HK-2 (cell line): ENCODE measurements around the gene NEU1.
"Not testable (repeated sequence)": the region's sequence is repeated elsewhere in the genome, so short reads cannot be mapped to it uniquely, and the experiment has no call there.

ENCODE experiments used
- DNase-seq: peaks from one replicate; pipeline ENCODE4 v3.0.0-alpha.2; 2018; ENCODE audit not compliant: unreplicated experiment

Gene NEU1

DNA sequence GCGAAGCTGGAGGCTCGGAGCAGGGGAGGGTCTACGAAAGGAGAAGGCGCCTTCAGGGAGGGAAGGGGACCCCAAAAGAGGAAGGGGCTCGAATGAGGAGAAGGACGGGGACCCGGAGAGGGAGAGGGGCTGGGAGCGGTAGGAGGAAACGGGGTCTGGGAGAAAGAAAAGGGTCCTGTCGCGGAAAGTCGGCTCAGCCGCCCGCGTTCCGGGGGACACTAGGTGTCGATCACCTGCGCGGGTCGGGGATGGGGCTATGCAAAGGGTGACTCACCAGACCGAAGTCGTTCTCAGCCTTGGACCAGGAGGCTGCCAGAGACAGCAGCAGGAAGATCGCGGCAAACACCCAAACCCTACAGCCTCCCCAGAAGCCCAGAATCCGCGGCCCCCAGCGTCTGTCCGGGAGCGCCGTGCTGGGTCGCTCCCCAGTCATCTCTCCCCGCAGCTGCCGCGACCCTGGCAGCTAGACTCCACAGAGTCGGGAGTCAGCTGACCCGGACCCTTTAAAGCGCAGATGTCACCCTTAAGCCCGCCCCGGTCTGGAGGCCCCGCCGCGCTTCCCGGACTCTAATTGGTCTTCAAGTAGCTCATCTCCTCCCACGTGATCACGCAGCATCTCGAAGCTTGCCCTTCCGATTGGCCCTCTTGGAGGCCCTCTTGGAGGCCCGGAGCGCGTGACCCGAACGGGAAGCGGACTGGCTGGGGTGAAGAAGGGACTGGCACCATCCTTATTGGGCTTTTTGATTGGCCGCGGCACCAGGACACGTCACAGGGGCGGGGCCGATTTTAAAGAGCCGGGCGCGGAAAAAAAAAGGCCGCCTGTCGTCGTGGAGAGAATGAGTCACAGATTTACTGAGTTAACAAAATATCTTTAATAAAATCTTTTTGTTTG is at the start of gene NEU1:
Gene NEU1, minus strand, starts transcription at position 478 of the 892 bp plus-strand sequence. Its CDS starts 45 bp downstream, at position 433.
- DNase-seq, result peak; percentile 100

DNA sequence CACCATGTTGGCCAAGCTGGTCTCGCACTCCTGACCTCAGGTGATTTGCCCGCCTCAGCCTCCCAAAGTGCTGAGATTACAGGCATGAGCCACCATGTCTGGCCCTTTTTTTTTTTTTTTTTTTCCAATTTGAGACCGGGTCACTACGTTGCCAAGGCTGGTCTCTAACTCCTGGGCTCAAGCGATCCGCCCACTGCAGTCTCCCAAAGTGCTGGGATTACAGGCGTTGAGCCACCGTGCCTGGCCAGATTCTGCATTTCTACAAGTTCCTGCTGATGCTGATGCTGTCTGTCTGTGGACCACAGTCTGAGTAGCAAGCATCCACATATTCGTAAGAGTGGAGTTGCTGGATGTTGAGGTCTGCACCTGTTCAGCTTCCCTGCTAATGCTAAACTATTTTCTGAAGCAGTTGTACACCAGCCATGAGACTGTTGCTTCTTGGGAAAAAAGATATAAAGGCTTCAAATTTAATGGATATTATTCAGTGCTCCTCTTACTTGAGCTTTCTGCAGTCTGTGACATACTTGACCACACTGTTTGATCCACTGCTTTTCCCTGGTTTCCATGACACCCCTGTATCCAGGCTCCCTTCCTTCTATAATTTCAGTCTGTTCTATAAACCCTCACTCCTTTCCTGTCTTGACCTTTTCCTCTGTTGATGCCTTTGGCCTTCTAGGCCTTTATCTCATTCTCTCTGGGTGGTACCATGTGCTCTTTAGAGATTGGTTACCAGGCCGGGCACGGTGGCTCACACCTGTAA is 49.4 kb upstream of the NEU1 start:
- DNase-seq, result no peak

DNA sequence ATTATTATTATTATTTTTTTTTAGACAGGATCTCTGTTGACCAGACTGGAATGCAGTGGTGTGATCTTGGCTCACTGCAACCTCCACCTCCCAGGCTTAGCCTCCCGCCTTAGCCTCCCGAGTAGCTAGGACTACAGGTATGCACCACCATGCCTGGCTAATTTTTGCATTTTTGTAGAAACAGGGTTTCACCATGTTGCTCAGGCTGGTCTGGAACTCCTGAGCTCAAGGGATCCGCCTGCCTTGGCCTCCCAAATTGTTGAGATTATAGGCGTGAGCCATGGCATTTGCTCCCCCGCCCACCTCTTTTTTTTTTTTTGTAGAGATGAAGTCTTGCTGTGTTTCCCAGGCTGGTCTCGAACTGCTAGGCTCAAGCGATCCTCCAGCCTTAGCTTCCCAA is 46.7 kb upstream of the NEU1 start:
- DNase-seq, result not testable (repeated sequence)

DNA sequence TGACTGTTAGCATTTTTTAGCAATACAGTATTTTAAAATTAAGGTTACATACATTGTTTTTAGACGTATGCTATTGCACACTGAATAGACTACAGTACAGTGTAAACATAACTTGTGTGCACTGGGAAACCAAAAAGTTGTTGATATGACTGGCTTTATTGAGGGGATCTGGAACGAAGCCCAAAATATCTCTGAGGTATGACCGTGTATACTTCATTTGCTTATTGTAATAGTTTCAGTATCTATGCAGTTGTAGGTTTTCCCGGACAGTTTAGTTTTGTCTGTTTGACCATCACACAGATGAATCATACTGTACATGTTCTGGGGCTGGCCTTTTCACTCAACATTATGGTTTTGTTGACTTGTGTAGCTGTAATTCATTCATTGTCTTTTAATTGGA is 46.2 kb upstream of the NEU1 start:
- no peak for DNase-seq

DNA sequence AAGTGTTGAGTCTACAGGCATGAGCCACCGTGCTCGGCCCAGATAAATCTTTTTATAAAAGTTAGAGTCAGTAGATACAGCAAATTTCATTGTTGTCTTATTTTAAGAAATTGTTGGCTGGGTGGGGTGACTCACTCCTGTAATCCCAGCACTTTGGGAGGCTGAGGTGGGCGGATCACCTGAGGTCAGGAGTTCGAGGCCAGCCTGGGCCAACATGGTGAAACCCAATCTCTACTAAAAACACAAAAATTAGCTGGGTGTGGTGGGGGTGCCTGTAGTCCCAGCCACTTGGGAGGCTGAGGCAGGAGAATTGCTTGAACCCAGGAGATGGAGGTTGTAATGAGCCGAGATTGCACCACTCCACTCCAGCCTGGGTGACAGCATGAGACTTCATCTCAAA is 45.6 kb upstream of the NEU1 start:
- not testable (repeated sequence) for DNase-seq

DNA sequence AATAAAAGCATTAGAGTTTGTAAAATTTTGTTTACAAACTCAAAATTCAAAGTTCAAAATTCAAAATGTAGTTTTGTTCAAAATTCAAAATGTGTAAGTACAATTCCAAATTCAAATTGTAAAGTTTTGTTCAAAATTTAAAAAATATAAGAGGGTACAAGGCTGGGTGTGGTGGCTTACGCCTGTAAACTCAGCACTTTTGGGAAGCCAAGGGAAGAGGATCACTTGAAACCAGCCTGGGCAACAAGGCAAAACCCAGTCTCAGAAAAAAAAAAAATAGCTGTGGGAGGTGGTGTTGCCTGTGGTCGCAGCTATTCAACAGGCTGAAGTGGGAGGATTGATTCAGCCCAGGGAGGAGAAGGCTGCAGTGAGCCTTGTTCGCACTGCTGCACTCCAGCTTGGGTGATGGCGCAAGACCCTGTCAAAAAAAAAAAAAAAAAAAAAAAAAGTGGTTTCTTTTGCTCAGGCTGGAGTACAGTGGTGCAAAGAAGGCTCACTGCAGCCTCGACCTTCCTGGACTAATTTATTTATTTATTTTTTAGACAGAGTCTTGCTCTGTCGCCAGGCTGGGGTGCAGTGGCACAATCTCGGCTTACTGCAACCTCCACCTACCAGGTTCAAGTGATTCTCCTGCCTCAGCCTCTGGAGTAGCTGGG is 44.7 kb upstream of the NEU1 start:
- peak; percentile 45 for DNase-seq

DNA sequence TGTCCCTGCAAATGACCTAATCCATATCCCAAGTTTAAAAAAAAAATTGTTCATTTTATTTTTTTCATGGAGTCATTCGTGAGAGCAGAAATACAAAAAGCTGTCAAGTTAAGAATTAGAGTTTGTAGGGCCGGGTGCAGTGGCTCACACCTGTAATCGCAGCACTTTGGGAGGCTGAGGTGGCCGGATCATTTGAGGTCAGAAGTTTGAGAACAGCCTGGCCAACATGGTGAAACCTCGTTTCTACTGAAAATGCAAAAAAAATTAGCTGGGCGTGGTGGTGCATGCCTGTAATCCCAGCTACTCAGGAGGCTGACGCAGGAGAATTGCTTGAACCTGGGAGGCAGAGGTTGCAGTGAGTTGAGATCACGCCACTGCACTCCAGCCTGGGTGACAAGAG is 44.1 kb upstream of the NEU1 start:
- DNase-seq, result not testable (repeated sequence)

DNA sequence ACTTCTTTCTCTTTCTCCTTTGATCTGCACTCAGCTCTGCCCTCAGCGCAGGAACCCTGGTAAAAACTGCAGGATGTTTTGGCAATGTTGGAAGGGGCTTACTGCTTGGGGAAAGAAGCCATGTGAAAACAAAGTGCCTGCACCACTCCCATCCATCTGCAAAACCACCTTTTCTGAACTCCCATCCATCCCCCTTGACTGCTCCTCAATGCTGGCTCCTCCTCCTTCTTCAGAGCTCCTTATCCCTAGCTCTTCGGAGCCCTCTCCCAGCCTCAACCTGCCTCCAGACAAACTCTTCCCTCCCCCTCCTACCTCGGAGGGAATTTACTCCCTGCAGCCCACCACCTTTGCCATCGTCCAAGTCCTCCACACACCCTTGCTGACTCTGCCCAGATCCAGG is 43.5 kb upstream of the NEU1 start:
- DNase-seq, result no peak

DNA sequence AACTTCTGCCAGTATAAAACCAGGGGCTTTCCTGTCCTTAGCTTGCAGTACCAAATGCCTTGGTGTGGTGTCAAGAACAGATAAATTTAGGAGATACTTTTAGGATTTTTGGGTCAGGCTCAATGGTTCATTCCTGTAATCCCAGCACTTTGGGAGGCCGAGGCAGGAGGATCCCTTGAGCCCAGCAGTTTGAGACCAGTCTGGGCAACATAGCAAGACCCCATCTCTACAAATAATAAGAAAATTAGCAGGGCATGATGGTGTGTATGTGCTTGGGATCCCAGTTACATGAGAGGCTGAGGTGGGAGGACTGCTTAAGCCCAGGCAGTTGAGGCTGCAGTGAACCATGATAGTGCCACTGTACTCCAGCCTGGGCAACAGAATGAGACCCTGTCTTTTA is 42.4 kb upstream of the NEU1 start:
- no peak for DNase-seq

DNA sequence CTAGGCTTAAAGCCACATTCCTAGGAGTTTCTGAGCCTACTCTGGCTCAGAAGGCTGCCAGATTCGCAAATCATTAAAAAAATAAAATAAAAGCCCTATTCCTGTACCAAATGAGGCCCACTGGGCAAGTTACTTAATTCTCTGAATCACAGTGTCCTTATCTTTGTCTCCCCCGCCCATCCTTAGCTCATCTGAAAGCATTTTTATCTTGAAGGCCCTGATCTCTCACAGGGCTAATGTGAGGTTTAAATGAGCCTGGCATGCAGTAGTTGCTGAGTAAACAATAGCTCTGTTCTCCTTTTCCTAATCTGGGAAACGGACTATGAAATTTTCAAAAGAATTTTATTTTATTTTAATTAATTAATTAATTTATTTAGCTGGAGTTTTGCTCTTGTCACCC is 41.3 kb upstream of the NEU1 start:
- no peak for DNase-seq

DNA sequence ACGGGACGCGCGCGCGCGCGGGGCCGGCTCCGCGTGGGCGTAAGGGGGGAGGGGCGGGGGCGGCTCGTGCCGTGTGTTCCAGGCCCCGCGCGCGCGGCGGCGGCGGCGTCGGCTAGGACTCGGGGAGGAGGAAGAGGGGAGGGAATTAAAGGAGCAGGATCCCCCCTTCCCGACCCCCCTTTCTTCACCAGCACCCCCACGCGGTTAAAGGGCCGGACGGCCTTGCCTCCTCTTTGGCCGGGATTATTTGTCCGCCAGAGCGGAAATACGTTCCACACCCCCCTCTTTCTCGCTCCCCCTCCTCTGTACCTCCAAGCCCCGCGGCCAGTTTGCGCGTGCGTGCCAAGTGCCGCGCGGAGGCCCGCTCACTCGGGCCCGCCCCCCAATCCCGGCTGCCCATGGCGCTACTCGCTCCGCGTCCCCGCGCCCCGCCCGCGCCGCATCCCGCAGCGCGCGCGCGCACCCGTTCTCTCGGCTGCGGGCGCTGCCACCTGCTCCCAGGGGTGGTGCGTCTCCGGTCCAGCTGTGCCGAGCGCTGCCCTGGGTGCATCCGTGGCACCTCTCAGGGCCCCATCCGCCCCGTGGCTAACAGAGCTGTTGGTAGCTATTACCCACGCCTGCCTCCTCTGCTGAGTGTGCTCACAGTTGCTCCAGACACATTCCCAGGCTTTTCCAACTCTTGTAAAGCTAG is 39.5 kb upstream of the NEU1 start, which contains the start of gene ZBTB12:
Gene ZBTB12, minus strand, starts transcription at position 134 of the 691 bp plus-strand sequence. CDS start 781 bp downstream, outside the sequence.
- peak; percentile 86 for DNase-seq

DNA sequence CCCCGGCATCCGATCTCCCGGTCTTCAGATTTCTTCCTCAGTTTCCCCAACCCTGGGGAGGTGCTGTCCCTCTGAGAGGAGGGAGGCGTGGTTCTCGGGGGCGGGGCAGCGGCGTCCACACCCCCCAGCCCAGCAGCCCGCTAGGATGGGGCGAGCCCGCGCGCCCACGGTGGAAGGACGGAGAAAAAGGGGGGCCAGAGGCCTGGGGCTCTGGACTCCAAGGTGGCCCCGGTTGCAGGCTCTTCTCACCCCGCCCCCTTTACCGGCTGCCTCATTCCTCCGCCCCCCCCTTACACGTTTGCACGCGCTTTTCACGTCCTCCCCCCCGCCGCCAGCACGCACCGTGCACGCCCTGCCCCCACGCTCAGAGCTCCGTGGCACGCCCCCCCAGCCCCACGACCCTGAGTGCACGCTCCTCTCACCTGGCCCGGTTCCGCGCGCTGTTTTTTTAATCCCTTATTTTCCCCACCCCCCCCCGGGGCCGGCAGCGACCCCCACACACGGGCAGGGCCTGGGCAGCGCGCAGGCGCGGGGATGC is 38.9 kb upstream of the NEU1 start:
- no peak for DNase-seq

DNA sequence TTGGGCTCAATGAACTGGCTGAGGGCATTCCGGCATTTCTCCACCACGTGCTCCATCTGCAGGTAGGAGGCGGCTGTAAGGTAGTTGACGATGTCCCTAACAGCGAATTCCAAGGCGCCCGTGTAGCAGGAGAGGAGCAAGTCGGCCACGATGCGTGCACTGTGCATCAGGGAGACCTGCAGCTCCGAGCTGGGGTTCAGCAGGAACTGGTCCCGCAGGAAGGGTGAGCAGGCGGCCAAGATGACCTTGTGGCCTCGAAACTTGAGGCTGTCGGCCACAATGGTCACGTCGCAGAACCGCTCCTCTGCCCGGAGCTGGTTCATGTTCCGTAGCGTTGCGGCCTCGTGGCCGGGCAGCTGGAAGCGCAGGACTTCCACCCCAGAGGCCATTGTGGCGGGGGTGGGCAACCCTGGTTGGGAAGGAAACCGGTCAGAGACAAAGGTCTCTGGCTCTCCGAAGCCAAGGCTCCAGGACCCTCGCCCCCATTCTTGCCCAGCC is 38.3 kb upstream of the NEU1 start:
- DNase-seq, result no peak

DNA sequence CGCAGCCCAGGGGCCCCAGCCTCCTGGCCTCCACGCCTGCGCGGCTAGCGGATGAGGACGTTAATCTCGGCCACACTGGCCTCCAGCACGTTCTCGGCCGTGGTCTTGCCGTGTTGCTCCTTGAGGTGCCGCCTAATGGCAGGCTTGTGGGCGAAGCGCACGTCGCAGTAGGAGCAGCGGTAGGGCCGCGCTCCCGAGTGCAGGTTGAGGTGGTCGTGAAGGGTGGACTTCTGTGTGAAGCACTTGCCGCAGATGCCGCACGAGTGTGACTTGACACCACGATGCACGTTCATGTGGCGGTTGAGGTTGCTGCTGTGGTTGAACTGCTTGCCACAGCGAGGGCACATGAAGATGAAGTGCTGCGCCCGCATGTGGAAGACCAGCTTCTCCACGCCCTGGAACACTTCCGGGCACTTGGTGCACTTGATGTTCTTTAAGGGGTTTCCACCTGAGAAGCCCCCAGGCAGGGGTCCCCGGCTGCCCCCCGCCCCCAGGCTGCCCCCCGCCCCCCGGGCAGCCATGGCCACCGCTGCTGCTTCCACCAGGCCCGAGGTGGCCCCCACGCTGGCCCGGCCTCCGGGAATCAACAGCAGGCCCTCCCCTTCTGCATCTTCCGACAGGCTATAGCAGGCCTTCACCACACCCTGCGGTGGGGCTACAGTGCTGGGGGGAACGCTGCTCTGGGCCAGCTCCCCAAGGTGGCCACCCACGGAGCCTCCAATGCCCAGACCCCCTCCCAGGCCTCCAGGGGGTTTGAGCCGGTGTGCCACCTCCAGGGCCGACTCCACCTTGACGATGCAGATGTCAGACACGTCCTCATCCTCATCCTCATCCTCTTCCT is 37.5 kb upstream of the NEU1 start:
- no peak for DNase-seq

DNA sequence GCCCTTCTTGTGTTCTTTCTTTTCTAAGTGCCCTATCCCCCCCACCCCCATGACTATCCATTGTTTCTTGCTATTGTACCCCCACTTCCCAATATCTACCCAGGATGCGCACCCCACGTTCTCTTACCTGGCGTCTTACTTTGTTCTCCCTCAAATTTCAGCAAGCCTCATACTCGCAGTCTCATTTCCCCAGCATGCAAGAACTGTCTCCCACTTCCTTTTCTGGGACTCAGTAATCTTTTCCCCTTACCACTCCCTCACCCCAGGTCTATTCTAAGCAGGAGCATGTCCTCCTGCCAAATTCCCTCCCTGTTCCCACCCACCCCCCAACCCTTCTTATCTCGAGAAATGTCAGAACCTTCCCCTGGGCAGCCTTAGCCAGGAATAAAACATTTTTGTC is 36.6 kb upstream of the NEU1 start:
- no peak for DNase-seq

DNA sequence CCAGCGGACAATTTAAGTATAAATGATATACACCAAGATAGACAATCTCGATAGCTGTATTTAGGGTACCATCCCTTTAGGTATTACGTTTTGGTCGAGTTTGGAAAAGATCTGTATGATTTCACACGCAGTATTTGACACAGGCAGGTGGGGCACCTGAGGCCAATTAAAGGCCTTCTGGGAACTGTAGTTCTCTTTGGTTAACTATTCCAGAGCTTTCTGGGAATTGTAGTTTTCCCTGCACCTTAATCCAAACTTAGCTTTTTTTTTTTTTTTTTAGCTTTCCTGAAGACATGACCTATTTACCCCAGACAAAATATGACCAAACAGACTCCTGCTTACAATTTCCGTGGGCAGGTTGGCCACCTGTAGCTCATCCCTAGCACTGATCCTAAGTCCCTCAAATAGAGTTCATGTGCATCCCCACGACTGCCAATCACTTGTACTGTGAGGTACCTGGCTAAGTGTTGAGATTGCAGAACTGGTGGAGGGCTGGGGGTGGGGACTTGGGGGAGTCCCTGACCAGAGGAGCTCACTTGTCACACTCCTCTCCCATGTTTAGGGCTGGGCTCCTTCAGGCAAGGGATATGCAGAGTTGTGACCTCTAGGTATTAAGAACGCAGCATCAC is 35.9 kb upstream of the NEU1 start:
- no peak for DNase-seq

DNA sequence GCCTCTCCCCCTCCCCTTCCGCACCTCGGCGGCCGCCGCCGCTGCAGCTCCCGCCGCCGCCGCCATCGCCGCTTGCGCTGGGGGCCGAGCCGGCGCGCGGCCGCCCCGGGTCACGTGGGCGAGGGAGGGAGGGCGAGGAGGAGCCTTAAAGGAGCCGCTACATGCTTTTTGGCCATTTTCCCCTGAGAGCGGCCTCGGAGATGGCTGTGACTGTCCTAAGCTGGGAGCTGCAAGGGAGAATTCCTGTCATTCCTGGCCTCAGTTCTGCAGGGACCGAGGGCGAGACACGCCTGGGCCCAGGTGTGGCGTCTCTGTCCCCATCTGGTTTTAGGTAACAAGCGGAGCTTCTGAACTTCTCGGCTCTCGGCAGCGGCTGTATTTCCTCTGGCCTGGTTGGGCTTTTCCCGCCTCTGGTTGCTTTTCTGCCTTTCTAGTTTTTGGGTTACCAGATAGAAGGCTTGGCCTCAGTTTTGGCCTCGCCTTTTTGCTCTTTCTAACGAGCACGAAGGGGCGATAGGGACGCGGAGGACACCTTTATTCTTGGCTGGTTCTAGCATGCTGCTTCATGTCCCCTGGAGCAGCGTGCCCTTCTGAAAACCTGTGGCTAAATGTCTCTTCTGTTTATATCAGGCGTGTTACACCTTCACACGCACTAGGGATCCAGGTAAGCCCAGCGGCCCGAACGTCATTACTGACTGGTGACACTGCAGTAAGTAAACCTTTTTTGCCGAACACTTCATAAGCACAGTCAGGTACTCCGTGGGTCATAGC is 35.2 kb upstream of the NEU1 start, which contains the start of gene EHMT2:
Gene EHMT2, minus strand, starts transcription at position 87 of the 771 bp plus-strand sequence. Its CDS starts 21 bp downstream, at position 66.
- peak; percentile 75 for DNase-seq

DNA sequence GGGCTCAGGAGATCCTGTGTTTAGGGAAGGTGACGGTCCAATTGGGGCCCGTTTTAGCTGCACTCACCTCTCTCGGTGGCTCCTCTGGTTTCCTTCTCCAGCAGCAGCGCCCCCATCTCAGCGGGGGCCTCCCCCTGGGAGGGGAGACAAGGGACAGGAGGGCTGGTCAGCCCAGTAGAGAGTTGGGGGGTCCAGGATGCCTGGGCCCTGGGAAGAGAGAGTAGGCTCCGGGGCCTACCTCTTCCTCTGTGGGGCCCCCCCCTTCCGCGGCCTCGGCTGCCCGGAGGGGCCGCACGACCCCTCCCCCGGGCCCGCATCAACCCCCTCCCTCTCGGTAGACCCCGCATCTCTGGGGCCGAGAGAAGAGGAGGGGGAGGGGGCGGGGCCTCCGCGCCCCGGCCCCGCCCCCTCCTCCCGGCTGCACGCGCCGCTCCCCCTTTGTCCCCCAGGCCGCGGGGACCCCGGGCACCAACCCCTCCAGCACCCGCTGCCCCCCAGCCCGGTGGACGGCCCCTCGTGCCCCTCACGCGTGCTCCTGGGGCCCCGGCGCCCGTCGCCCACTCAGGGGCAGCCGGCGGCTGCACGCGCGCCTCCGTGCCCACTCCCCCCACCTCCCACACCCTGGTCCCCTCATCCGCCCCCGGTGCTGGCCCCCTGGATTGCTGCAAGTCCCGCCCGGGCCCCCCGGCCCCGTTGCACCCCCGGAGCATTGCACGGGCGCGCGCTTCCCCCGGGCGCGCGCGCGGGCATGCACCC is 34.4 kb upstream of the NEU1 start:
- no peak for DNase-seq
